Neural progenitor cell (in vitro differentiated cells): ENCODE measurements around the gene ARFGAP1. TPM values are rescaled to one million over a fixed set of nuclear protein-coding genes. Genes with fewer than 3 reads are reported as not detected.

Experiments used
- DNase-seq: peaks from one replicate; pipeline ENCODE4 v3.0.0-alpha.2; 2016; ENCODE audit warnings: low spot score
- H2AFZ ChIP-seq: fragments of 200-600 bp; sonication (generic); replicated peaks from 2 replicates; pipeline ENCODE4 v1.6.1; 2016; ENCODE audit warnings: antibody characterized with exemption
- H3F3A ChIP-seq: fragments of 200-600 bp; sonication (generic); 2 replicates; pipeline ENCODE4 v1.6.1; 2016; ENCODE audit warnings: antibody characterized with exemption, low read depth
- H3K27ac ChIP-seq: fragments of 200-600 bp; sonication (generic); 2 replicates; pipeline ENCODE4 v1.5.1; 2016; ENCODE audit warnings: mild to moderate bottlenecking
- H3K27me3 ChIP-seq: fragments of 200-600 bp; sonication (generic); 2 replicates; pipeline ENCODE4 v1.6.1; 2016; ENCODE audit warnings: mild to moderate bottlenecking, moderate library complexity
- H3K36me3 ChIP-seq: fragments of 200-600 bp; sonication (generic); 2 replicates; pipeline ENCODE4 v1.5.1; 2016
- H3K4me1 ChIP-seq: fragments of 200-600 bp; sonication (generic); 2 replicates; pipeline ENCODE4 v1.6.1; 2016; ENCODE audit warnings: mixed run types
- H3K4me2 ChIP-seq: fragments of 200-600 bp; sonication (generic); 2 replicates; pipeline ENCODE4 v1.6.1; 2016
- H3K4me3 ChIP-seq: fragments of 200-600 bp; sonication (generic); 2 replicates; pipeline ENCODE4 v1.5.1; 2016
- H3K79me2 ChIP-seq: fragments of 200-600 bp; sonication (generic); 2 replicates; pipeline ENCODE4 v1.6.1; 2016; ENCODE audit warnings: low read depth
- H3K9ac ChIP-seq: fragments of 200-600 bp; sonication (generic); 2 replicates; pipeline ENCODE4 v1.6.1; 2016
- H3K9me3 ChIP-seq: fragments of 200-600 bp; sonication (generic); 2 replicates; pipeline ENCODE4 v1.5.1; 2016; ENCODE audit warnings: low read depth
- H4K20me1 ChIP-seq: fragments of 200-600 bp; sonication (generic); 2 replicates; pipeline ENCODE4 v1.6.1; 2016; ENCODE audit warnings: low read depth
- H3K27ac Mint-ChIP-seq: 3 replicates; pipeline ENCODE4 v1.8.0; 2021; ENCODE audit warnings: mixed read lengths
- H3K27me3 Mint-ChIP-seq: 2 replicates; pipeline ENCODE4 v1.8.0; 2022; ENCODE audit warnings: low read depth, mild to moderate bottlenecking, inconsistent platforms, moderate library complexity, mixed read lengths; ENCODE audit not compliant: insufficient read depth
- H3K36me3 Mint-ChIP-seq: 3 replicates; pipeline ENCODE4 v1.8.0; 2021; ENCODE audit warnings: mixed read lengths
- H3K4me1 Mint-ChIP-seq: 3 replicates; pipeline ENCODE4 v1.8.0; 2021; ENCODE audit warnings: mixed read lengths
- H3K4me3 Mint-ChIP-seq: 3 replicates; pipeline ENCODE4 v1.8.0; 2021; ENCODE audit warnings: mild to moderate bottlenecking, moderate library complexity, mixed read lengths
- H3K9me3 Mint-ChIP-seq: 3 replicates; pipeline ENCODE4 v1.8.0; 2020; ENCODE audit warnings: mixed read lengths
- CTCF ChIP-seq: fragments of 200-600 bp; sonication (generic); IDR thresholded peaks from 2 replicates; pipeline ENCODE4 v1.5.1; 2017; ENCODE audit warnings: antibody characterized with exemption, mild to moderate bottlenecking
- EZH2 ChIP-seq: fragments of 200-600 bp; sonication (generic); IDR thresholded peaks from 2 replicates; pipeline ENCODE4 v1.6.1; 2017; ENCODE audit warnings: antibody characterized with exemption, mild to moderate bottlenecking, moderate library complexity
- EZH2phosphoT487 ChIP-seq: fragments of 200-600 bp; sonication (generic); IDR thresholded peaks from 2 replicates; pipeline ENCODE4 v1.6.1; 2017; ENCODE audit warnings: antibody characterized with exemption
- total RNA-seq: library from RNA; depleted of rRNA; stranded (reverse); fragments of >200 nt; gene quantifications from 2 replicates; pipeline ENCODE4 v1.2.3, GENCODE V29; 2015; ENCODE audit warnings: low replicate concordance

Gene ARFGAP1
- total RNA-seq, 1 donor from 2014 or later = 43.7 TPM

GRCh38 chr20:63277466-63278272, 5.1 kb downstream of the ARFGAP1 start:
- H3K9ac ChIP-seq = no peak overlapping the region
- H3K27ac ChIP-seq = no peak overlapping the region
- peaks cover 12% of the 10 kb centered on the region for H3K4me1 Mint-ChIP-seq
- H3K4me1 ChIP-seq = peaks cover 10% of the 10 kb centered on the region
- H3K27ac Mint-ChIP-seq = peak overlapping the region; percentile 72
- no peaks in the 10 kb centered on the region for H3F3A ChIP-seq
- H3K4me3 ChIP-seq = no peak overlapping the region
- TF ChIP-seq EZH2 = no peak
- TF ChIP-seq CTCF = no peak
- H3K4me3 Mint-ChIP-seq = no peak overlapping the region
- H3K4me2 ChIP-seq = no peak overlapping the region
- H3K79me2 ChIP-seq = peaks cover 38% of the 10 kb centered on the region
- no peaks in the 10 kb centered on the region for H3K27me3 Mint-ChIP-seq
- no peaks in the 10 kb centered on the region for H3K27me3 ChIP-seq
- DNase-seq = no peak
- peaks cover 35% of the 10 kb centered on the region for H4K20me1 ChIP-seq
- no peaks in the 10 kb centered on the region for H3K9me3 ChIP-seq
- no peaks in the 10 kb centered on the region for H3K36me3 ChIP-seq
- H3K36me3 Mint-ChIP-seq = peaks cover 5% of the 10 kb centered on the region
- H3K9me3 Mint-ChIP-seq = peaks cover 2% of the 10 kb centered on the region
- H2AFZ ChIP-seq = no peak overlapping the region

GRCh38 chr20:63278661-63279060, 6.0 kb downstream of the ARFGAP1 start:
- H3K4me2 ChIP-seq = no peak overlapping the region
- peaks cover 28% of the 10 kb centered on the region for H3K79me2 ChIP-seq
- no peaks in the 10 kb centered on the region for H3K27me3 Mint-ChIP-seq
- H2AFZ ChIP-seq = no peak overlapping the region
- no peak overlapping the region for H3K4me3 ChIP-seq
- no peaks in the 10 kb centered on the region for H3K9me3 ChIP-seq
- H3K9me3 Mint-ChIP-seq = no peaks in the 10 kb centered on the region
- no peaks in the 10 kb centered on the region for H3F3A ChIP-seq
- H3K4me1 ChIP-seq = peaks cover 6% of the 10 kb centered on the region
- H3K27ac Mint-ChIP-seq = no peak overlapping the region
- no peak for DNase-seq
- peaks cover 27% of the 10 kb centered on the region for H4K20me1 ChIP-seq
- no peak overlapping the region for H3K27ac ChIP-seq
- H3K4me1 Mint-ChIP-seq = peaks cover 7% of the 10 kb centered on the region
- H3K9ac ChIP-seq = no peak overlapping the region
- no peaks in the 10 kb centered on the region for H3K27me3 ChIP-seq
- TF ChIP-seq EZH2phosphoT487 (no peak), EZH2 (no peak), CTCF (no peak)
- H3K36me3 ChIP-seq = no peaks in the 10 kb centered on the region
- peaks cover 5% of the 10 kb centered on the region for H3K36me3 Mint-ChIP-seq
- no peak overlapping the region for H3K4me3 Mint-ChIP-seq

- H3F3A ChIP-seq = no peaks in the 10 kb centered on the region
- peaks cover 15% of the 10 kb centered on the region for H3K79me2 ChIP-seq
- no peaks in the 10 kb centered on the region for H3K4me1 ChIP-seq
- Mint-ChIP-seq H3K4me1 (peaks cover 3% of the 10 kb centered on the region), H3K4me3 (no peak overlapping the region), H3K27me3 (no peaks in the 10 kb centered on the region), H3K27ac (no peak overlapping the region), H3K36me3 (peaks cover 5% of the 10 kb centered on the region), H3K9me3 (no peaks in the 10 kb centered on the region)
- H3K27ac ChIP-seq = no peak overlapping the region
- H3K4me2 ChIP-seq = no peak overlapping the region
- TF ChIP-seq EZH2 = no peak
- no peak for TF ChIP-seq EZH2phosphoT487
- no peak for TF ChIP-seq CTCF
- DNase-seq = no peak
- peaks cover 16% of the 10 kb centered on the region for H4K20me1 ChIP-seq
- H2AFZ ChIP-seq = no peak overlapping the region
- no peak overlapping the region for H3K9ac ChIP-seq
- H3K27me3 ChIP-seq = no peaks in the 10 kb centered on the region
- no peak overlapping the region for H3K4me3 ChIP-seq
- H3K36me3 ChIP-seq = no peaks in the 10 kb centered on the region
- H3K9me3 ChIP-seq = no peaks in the 10 kb centered on the region
Measured at GRCh38 chr20:63279931-63280330, 7.3 kb downstream of the ARFGAP1 start.
